DND-41 (cell line): Measurements from ENCODE around the gene MBLAC2.
A peak's percentile ranks its signal among the peaks of the same experiment; 100 is the strongest.

Source experiments
- ATAC-seq: fragments of 200-7000 bp; cut with Tn5 transposase; 3 replicates; pipeline ENCODE4 v1.9.1; 2021; ENCODE audit warnings: low read depth; ENCODE audit not compliant: insufficient read depth
- DNase-seq: peaks from one replicate; pipeline ENCODE4 v3.0.0-alpha.2; 2020
- H2AFZ ChIP-seq: 2 replicates; pipeline ENCODE4 v1.6.0; 2012; ENCODE audit warnings: low read depth, low read length
- H3K27ac ChIP-seq: 2 replicates; pipeline ENCODE4 v1.5.1; 2012; ENCODE audit warnings: low read length, inconsistent platforms
- H3K27me3 ChIP-seq: fragments of 200-600 bp; sonication (generic); 2 replicates; pipeline ENCODE4 v1.6.0; 2012; ENCODE audit warnings: low read length, mild to moderate bottlenecking, inconsistent platforms; ENCODE audit not compliant: insufficient read depth, poor library complexity
- H3K36me3 ChIP-seq: 2 replicates; pipeline ENCODE4 v1.5.1; 2012; ENCODE audit warnings: low read length, inconsistent platforms; ENCODE audit not compliant: insufficient read depth
- H3K4me1 ChIP-seq: 2 replicates; pipeline ENCODE4 v1.5.1; 2012; ENCODE audit warnings: mild to moderate bottlenecking, low read length; ENCODE audit not compliant: insufficient read depth
- H3K4me2 ChIP-seq: 2 replicates; pipeline ENCODE4 v1.6.0; 2012; ENCODE audit warnings: mild to moderate bottlenecking, moderate library complexity, low read length, inconsistent platforms; ENCODE audit not compliant: insufficient read depth
- H3K4me3 ChIP-seq, 2 experiments: fragments of 200-600 bp in 1 of 2; shearing (Covaris generic) in 1 of 2; 2 replicates each; pipeline ENCODE4 v1.5.1; 2012 to 2016; ENCODE audit warnings: inconsistent platforms in 2 of 2, low read length in 2 of 2, mild to moderate bottlenecking in 2 of 2, low read depth in 1 of 2, moderate library complexity in 1 of 2
- H3K79me2 ChIP-seq: 2 replicates; pipeline ENCODE4 v1.6.0; 2012; ENCODE audit warnings: low read length, inconsistent platforms; ENCODE audit not compliant: insufficient read depth
- H3K9ac ChIP-seq: 2 replicates; pipeline ENCODE4 v1.6.0; 2012; ENCODE audit warnings: low read depth, mild to moderate bottlenecking, inconsistent platforms, low read length, moderate library complexity
- H3K9me3 ChIP-seq: 2 replicates; pipeline ENCODE4 v1.5.1; 2012; ENCODE audit warnings: low read length, moderate library complexity, mild to moderate bottlenecking, inconsistent platforms; ENCODE audit not compliant: insufficient read depth, severe bottlenecking
- H4K20me1 ChIP-seq: 2 replicates; pipeline ENCODE4 v1.6.0; 2012; ENCODE audit warnings: low read length; ENCODE audit not compliant: insufficient read depth
- CTCF ChIP-seq: IDR thresholded peaks from 2 replicates; pipeline ENCODE4 v1.5.1; 2012; ENCODE audit warnings: borderline replicate concordance, low read length, moderate library complexity, mild to moderate bottlenecking; ENCODE audit not compliant: poor library complexity, severe bottlenecking; ENCODE audit errors: extremely low read depth
- EZH2 ChIP-seq: IDR thresholded peaks from 3 replicates; pipeline ENCODE4 v1.6.1; 2012; ENCODE audit warnings: borderline replicate concordance, low read depth, mild to moderate bottlenecking, moderate library complexity, low read length, inconsistent platforms; ENCODE audit not compliant: severe bottlenecking

The MBLAC2 gene

DNA sequence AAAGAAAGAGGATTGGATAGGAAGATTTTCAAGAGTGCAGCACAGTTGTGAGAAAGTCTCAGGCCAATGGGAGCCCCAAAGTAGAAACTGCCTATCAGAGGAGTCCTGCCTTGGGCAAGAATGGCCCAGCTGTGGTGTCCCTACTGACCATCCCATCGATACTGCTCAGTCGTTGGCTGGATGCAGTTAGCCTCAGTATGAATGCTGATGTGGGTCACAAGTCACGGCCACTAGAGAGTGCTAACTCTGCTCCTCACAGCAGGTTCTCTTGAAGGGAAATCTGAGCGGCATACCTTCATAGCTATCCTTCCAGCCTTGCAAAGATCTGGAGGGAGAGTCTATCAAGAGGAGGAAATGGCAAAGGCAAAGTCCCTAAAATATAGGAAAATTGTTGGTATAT, 53.4 kb downstream of the MBLAC2 start:
- ATAC-seq (peak; percentile 48; the same call in 1 of the 3 replicates), DNase-seq (no peak)
- Histone ChIP-seq H3K27ac (no peak overlapping the region), H3K36me3 (no peaks in the 10 kb centered on the region), H3K9ac (no peak overlapping the region), H3K4me1 (no peaks in the 10 kb centered on the region), H3K27me3 (peaks cover 12% of the 10 kb centered on the region), H3K9me3 (no peaks in the 10 kb centered on the region), H2AFZ (no peak overlapping the region), H3K79me2 (no peaks in the 10 kb centered on the region), H4K20me1 (no peaks in the 10 kb centered on the region), H3K4me2 (no peak overlapping the region), H3K4me3 (no peak overlapping the region)
- TF ChIP-seq CTCF (no peak), EZH2 (no peak)

DNA sequence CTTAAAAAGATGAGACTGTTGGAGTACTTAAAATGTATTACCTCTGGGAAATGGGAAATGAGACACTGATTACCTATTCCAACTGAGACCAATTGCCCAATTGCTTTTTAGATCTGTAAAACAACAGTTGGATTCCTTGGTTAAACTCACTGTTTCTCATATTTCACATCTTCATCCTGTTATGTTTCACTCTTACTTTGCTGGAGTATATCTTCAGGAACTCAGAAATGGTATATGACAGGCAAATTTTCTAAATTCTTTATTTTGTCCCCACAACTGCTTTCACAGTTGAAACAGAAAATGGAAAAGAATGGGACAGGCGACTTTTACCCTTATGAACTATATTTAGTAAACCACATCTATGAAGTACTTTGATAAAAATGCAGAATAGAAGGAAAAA, 56.4 kb downstream of the MBLAC2 start:
- ATAC-seq: no peak
- H3K4me3 ChIP-seq: no peak overlapping the region
- no peaks in the 10 kb centered on the region for H3K79me2 ChIP-seq
- TF ChIP-seq CTCF (no peak), EZH2 (no peak)
- no peak for DNase-seq
- H3K27me3 ChIP-seq: peaks cover 7% of the 10 kb centered on the region
- H3K27ac ChIP-seq: no peak overlapping the region
- no peak overlapping the region for H3K9ac ChIP-seq
- H3K4me2 ChIP-seq: no peak overlapping the region
- H3K9me3 ChIP-seq: no peaks in the 10 kb centered on the region
- no peaks in the 10 kb centered on the region for H3K36me3 ChIP-seq
- H2AFZ ChIP-seq: no peak overlapping the region
- H3K4me1 ChIP-seq: no peaks in the 10 kb centered on the region
- H4K20me1 ChIP-seq: no peaks in the 10 kb centered on the region

- no peak for DNase-seq
- H2AFZ ChIP-seq: peak overlapping the region; percentile 89
- no peak for ATAC-seq
- H4K20me1 ChIP-seq: no peaks in the 10 kb centered on the region
- peaks cover 37% of the 10 kb centered on the region for H3K4me1 ChIP-seq
- H3K9ac ChIP-seq: peak overlapping the region; percentile 92
- H3K9me3 ChIP-seq: no peaks in the 10 kb centered on the region
- peak overlapping the region; percentile 96 for H3K27ac ChIP-seq
- peak overlapping the region; percentile 71 to 81 for H3K4me3 ChIP-seq
- H3K79me2 ChIP-seq: peaks cover 28% of the 10 kb centered on the region
- TF ChIP-seq CTCF: no peak
- no peak for TF ChIP-seq EZH2
- H3K36me3 ChIP-seq: peaks cover 14% of the 10 kb centered on the region
- no peaks in the 10 kb centered on the region for H3K27me3 ChIP-seq
- peak overlapping the region; percentile 74 for H3K4me2 ChIP-seq
These were observed 64.3 kb downstream of the MBLAC2 start for GRCh38 chr5:90410178-90410762.
